Measurements from ENCODE around the gene COX8C. TPM values are rescaled to one million over a fixed set of nuclear protein-coding genes. Genes with fewer than 3 reads are reported as not detected.

Gene COX8C
- total and polyA plus RNA-seq, 9 of the 15 experiments (the other 6 are each of a cell fraction or from before 2014, with no cell fraction given), result not detected

GRCh38 chr14:93316716-93317115 is 30.3 kb upstream of the COX8C start:
- no peaks in the 10 kb centered on the region for H4K20me1 ChIP-seq (replicated peaks; ENCODE audit: control insufficient read depth, insufficient read depth, low read length)
- no peak for FAIRE-seq
- CTCF ChIA-PET (ENCODE audit: low intra/inter-chr PET ratio), result no interaction called here

More at GRCh38 chr14:93316716-93317115, 30.3 kb upstream of the COX8C start:
- Histone ChIP-seq H3K9ac (ENCODE audit: insufficient read depth in 1 of 2, low read depth in 2 of 2, low read length in 2 of 2) (no peak overlapping the region), H3K4me2 (ENCODE audit: insufficient read depth, low read length) (no peak overlapping the region), H3K9me1 (ENCODE audit: control insufficient read depth, insufficient read depth, low read length) (no peaks in the 10 kb centered on the region), H3K79me2 (ENCODE audit: control insufficient read depth, insufficient read depth, low read length) (peaks cover 75% of the 10 kb centered on the region), H3K4me1 (replicated peaks in 1 of 2; ENCODE audit: control insufficient read depth in 2 of 2, insufficient read depth in 2 of 2, low read length in 2 of 2) (peaks cover 0 to 31% of the 10 kb centered on the region in 2 experiments; a peak in 4 of 5 replicates), H3K27ac (ENCODE audit: extremely low read depth, low read depth, low read length) (no peak overlapping the region), H3K27me3 (ENCODE audit: control insufficient read depth in 2 of 2, insufficient read depth in 2 of 2, low read length in 2 of 2) (no peaks in the 10 kb centered on the region), H3K9me3 (replicated peaks; ENCODE audit: control insufficient read depth, insufficient read depth, low read depth, low read length) (no peaks in the 10 kb centered on the region), H3K4me3 (no peak overlapping the region), H2AFZ (ENCODE audit: low read depth, low read length) (no peak overlapping the region), H3K36me3 (ENCODE audit: control insufficient read depth, insufficient read depth, low read length) (0 out of 3 replicates have a peak, but pooled peaks cover under 1% of the 10 kb centered on the region)
- WGBS (ENCODE audit: insufficient coverage, low coverage, missing lambda C conversion rate), result 10% methylated on average over 1 of the region's 4 CpGs
- no TSS peak for BruUV-seq (replicated peaks)
- ATAC-seq, result no peak
- TF ChIP-seq E2F8 (IDR thresholded peaks at IDR 0.05; ENCODE audit: low read depth, partially characterized antibody), result no peak
- no peak for TF ChIP-seq ZBED1 (IDR thresholded peaks at IDR 0.05)
- TF ChIP-seq SMAD1 (IDR thresholded peaks at IDR 0.05; ENCODE audit: low read depth, low read length, partially characterized antibody), result no peak
- no peak for TF ChIP-seq ZNF518B (CRISPR knock-in tag; IDR thresholded peaks at IDR 0.05)
- TF ChIP-seq ZMIZ1 (IDR thresholded peaks at IDR 0.05; ENCODE audit: low read depth in 2 of 2, low read length in 2 of 2), result no peak
- intact Hi-C loops (cut with micrococcal nuclease) (no loop called here), in situ Hi-C loops (cut with MboI) (no loop called here)
- no peak for DNase-seq (ENCODE audit: extremely low read depth in 1 of 4, low spot score in 3 of 4)
- POLR2A ChIA-PET, result interaction anchor here (1.7 to 2.5 kb wide), 2 partner anchors 12 to 14 kb away, joined by 4 to 12 read pairs; no protein-coding TSS in a partner anchor
